Measurements from ENCODE around the gene TUBD1.

DNA sequence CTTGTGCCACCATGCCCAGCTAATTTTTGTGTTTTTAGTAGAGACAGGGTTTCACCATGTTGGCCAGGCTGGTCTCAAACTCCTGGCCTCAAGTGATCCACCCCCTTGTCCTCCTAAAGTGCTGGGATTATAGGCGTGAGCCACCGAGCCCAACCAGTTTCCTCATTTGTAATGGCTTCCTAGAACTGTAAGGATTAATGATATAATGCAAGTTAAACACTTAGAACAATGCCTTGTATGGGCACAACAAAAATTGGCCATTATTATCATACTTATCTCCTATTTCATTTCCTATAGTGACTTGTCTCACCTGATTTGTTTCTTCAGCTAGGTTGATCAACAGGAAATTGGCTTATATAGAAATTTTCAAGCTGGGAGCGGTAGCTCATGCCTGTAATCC, 14.1 kb downstream of the TUBD1 start:
- TF ChIP-seq, protein P1, sequence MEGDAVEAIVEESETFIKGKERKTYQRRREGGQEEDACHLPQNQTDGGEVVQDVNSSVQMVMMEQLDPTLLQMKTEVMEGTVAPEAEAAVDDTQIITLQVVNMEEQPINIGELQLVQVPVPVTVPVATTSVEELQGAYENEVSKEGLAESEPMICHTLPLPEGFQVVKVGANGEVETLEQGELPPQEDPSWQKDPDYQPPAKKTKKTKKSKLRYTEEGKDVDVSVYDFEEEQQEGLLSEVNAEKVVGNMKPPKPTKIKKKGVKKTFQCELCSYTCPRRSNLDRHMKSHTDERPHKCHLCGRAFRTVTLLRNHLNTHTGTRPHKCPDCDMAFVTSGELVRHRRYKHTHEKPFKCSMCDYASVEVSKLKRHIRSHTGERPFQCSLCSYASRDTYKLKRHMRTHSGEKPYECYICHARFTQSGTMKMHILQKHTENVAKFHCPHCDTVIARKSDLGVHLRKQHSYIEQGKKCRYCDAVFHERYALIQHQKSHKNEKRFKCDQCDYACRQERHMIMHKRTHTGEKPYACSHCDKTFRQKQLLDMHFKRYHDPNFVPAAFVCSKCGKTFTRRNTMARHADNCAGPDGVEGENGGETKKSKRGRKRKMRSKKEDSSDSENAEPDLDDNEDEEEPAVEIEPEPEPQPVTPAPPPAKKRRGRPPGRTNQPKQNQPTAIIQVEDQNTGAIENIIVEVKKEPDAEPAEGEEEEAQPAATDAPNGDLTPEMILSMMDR (IDR thresholded peaks at IDR 0.05) = no peak
- no peak for TF ChIP-seq SIN3A (IDR thresholded peaks at IDR 0.05; ENCODE audit: borderline replicate concordance, insufficient read depth, low read depth, low read length)

Measured in Panc1 (cell line).